Measurements from ENCODE around the gene A2M.

DNA sequence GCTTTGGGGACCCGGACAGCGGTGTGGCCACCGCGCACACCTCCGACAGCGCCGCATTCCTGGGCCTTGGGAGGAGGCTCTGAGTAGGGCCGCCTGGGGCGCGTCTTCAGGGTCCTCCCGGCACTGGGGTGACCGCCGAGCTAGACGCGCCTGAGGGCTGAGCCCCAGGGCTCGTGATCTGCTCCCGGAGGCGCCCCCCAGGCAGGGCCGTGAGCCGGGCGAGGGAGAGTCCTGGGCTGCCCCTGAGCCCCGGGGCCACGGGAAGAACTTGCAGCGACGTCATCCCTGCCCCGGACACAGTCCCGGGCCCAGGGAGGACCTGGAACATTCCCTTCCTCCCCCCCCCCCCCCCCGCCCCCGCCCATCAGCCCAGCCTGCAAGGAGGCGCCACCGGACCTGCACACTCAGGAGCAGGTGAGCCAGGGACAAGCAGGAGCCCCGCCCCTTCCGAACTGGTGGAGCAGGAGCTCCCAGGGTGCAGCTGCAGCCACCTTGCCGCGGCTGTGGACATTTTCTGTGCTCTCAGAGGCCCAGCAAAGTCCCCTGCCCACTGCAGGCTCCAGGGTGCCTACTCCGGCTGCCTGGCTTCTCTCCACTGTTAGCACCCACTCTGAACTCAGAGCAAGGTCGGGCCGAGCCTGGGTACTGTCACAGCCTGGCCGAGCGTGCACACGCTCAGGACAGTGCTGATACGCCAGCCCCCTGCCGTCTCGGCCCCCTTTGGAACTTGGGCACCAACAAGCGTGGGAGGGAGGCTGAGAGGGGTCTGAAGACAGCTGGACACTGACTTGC lies 50.7 kb downstream of the A2M start:
- TF ChIP-seq POLR2A (IDR thresholded peaks at IDR 0.05) = peak; percentile 89
- TF ChIP-seq EP300 (IDR thresholded peaks at IDR 0.05) = no peak
- TF ChIP-seq CTCF (IDR thresholded peaks at IDR 0.05) = no peak

Measured in ovary (tissue), 3 donors.